Measurements from ENCODE around the gene ANKRD12. TPM values are rescaled to one million over a fixed set of nuclear protein-coding genes. Genes with fewer than 3 reads are reported as not detected.

The ANKRD12 gene
- total RNA-seq, 4 donors from 2014 or later, result 49.8 to 68.4 (median 54.1) TPM

- H3K4me3 ChIP-seq (ENCODE audit: low read depth, poor library complexity, severe bottlenecking), result no peak overlapping the region
- DNase-seq (ENCODE audit: low spot score in 2 of 2), result no peak
- no peak for TF ChIP-seq POLR2A (IDR thresholded peaks at IDR 0.05)
- no peak for TF ChIP-seq CTCF (IDR thresholded peaks at IDR 0.05)
- WGBS, 2 donors, result 96 to 98% methylated on average over 3 of the region's 3 CpGs
- intact Hi-C loops (cut with DNase I; ENCODE audit: low total_unique reads), result no loop called here
These were observed 79.9 kb downstream of the ANKRD12 start for GRCh38 chr18:9216459-9216858.

- TF ChIP-seq CTCF (IDR thresholded peaks at IDR 0.05) (no peak), POLR2A (IDR thresholded peaks at IDR 0.05) (no peak)
- no peak overlapping the region for H3K4me3 ChIP-seq (ENCODE audit: low read depth, poor library complexity, severe bottlenecking)
- 81 to 88% methylated on average over 3 of the region's 3 CpGs for WGBS, 2 donors
- intact Hi-C loops (cut with DNase I; ENCODE audit: low total_unique reads), result no loop called here
- DNase-seq (ENCODE audit: low spot score in 2 of 2), result no peak
These were observed 81.3 kb downstream of the ANKRD12 start for GRCh38 chr18:9217743-9218451.

- no peak overlapping the region for H3K4me3 ChIP-seq (ENCODE audit: low read depth, poor library complexity, severe bottlenecking)
- 89 to 93% methylated on average over 3 of the region's 3 CpGs for WGBS, 2 donors
- no peak for DNase-seq (ENCODE audit: low spot score in 2 of 2)
- intact Hi-C loops (cut with DNase I; ENCODE audit: low total_unique reads), result no loop called here
- TF ChIP-seq POLR2A (IDR thresholded peaks at IDR 0.05), result no peak
- no peak for TF ChIP-seq CTCF (IDR thresholded peaks at IDR 0.05)
These were observed 84.5 kb downstream of the ANKRD12 start for GRCh38 chr18:9221040-9221439.

GRCh38 chr18:9221661-9222060 lies 85.1 kb downstream of the ANKRD12 start:
- no peak overlapping the region for H3K4me3 ChIP-seq (ENCODE audit: low read depth, poor library complexity, severe bottlenecking)
- TF ChIP-seq POLR2A (IDR thresholded peaks at IDR 0.05), result no peak
- 92 to 97% methylated on average over 5 of the region's 5 CpGs for WGBS, 2 donors
- intact Hi-C loops (cut with DNase I; ENCODE audit: low total_unique reads), result no loop called here
- no peak for DNase-seq (ENCODE audit: low spot score in 2 of 2)

GRCh38 chr18:9223356-9223755 lies 86.8 kb downstream of the ANKRD12 start:
- no peak overlapping the region for H3K4me3 ChIP-seq (ENCODE audit: low read depth, poor library complexity, severe bottlenecking)
- DNase-seq (ENCODE audit: low spot score in 2 of 2), result no peak
- intact Hi-C loops (cut with DNase I; ENCODE audit: low total_unique reads), result no loop called here
- WGBS, 2 donors, result 92 to 98% methylated on average over 5 of the region's 5 CpGs
- TF ChIP-seq CTCF (IDR thresholded peaks at IDR 0.05) (no peak), POLR2A (IDR thresholded peaks at IDR 0.05) (no peak)

- TF ChIP-seq POLR2A (IDR thresholded peaks at IDR 0.05), result no peak
- no peak for TF ChIP-seq CTCF (IDR thresholded peaks at IDR 0.05)
- H3K4me3 ChIP-seq (ENCODE audit: low read depth, poor library complexity, severe bottlenecking), result no peak overlapping the region
- intact Hi-C loops (cut with DNase I; ENCODE audit: low total_unique reads), result no loop called here
- DNase-seq (ENCODE audit: low spot score in 2 of 2), result no peak
These were observed 89.9 kb downstream of the ANKRD12 start for GRCh38 chr18:9226463-9226862.
